Measurements from ENCODE around the gene CLCF1.

The CLCF1 gene

DNA sequence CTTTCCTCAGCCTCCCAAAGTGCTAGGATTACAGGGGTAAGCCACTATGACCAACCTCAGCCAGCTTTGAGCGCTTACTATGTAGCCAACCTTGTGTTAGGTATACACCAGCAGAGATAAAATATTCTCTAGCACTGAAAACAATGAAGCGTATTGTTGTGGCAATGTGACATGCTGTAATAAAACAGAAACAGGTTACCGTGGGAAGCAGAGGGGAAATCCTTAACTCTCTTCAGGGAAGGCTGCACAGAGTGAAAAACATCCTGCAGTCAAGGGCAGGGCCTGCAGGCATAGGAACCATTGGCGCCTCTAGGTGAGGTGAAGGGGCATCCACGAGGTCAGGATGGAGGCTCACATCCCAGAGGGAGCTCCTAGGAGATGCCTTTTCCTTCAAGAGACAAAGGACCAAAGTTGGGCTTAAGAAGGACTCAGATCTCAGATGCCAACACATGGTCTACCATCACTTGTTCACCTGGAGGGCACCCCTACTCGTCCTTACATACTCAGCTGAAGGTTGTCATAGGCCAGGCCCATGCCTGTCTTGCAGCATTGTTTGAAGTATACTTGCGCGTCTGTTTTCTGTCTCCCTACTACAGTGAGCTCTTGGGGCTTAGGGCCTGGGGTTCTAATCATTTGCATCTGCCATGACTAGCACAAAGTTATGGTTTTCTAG lies 28.0 kb downstream of the CLCF1 start:
- DNase-seq, result no peak
- H3K27ac Mint-ChIP-seq, result peak overlapping the region; percentile 44
- no peaks in the 10 kb centered on the region for H3K36me3 Mint-ChIP-seq (ENCODE audit: low read depth)
- peaks cover 12% of the 10 kb centered on the region for H3K9me3 Mint-ChIP-seq
- peaks cover 24% of the 10 kb centered on the region for H3K4me1 Mint-ChIP-seq
- no peak overlapping the region for H3K4me3 Mint-ChIP-seq
- peaks cover 6% of the 10 kb centered on the region for H3K27me3 Mint-ChIP-seq (ENCODE audit: low read depth, poor library complexity)
- TF ChIP-seq, protein P1, sequence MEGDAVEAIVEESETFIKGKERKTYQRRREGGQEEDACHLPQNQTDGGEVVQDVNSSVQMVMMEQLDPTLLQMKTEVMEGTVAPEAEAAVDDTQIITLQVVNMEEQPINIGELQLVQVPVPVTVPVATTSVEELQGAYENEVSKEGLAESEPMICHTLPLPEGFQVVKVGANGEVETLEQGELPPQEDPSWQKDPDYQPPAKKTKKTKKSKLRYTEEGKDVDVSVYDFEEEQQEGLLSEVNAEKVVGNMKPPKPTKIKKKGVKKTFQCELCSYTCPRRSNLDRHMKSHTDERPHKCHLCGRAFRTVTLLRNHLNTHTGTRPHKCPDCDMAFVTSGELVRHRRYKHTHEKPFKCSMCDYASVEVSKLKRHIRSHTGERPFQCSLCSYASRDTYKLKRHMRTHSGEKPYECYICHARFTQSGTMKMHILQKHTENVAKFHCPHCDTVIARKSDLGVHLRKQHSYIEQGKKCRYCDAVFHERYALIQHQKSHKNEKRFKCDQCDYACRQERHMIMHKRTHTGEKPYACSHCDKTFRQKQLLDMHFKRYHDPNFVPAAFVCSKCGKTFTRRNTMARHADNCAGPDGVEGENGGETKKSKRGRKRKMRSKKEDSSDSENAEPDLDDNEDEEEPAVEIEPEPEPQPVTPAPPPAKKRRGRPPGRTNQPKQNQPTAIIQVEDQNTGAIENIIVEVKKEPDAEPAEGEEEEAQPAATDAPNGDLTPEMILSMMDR (IDR thresholded peaks at IDR 0.05), result no peak

DNA sequence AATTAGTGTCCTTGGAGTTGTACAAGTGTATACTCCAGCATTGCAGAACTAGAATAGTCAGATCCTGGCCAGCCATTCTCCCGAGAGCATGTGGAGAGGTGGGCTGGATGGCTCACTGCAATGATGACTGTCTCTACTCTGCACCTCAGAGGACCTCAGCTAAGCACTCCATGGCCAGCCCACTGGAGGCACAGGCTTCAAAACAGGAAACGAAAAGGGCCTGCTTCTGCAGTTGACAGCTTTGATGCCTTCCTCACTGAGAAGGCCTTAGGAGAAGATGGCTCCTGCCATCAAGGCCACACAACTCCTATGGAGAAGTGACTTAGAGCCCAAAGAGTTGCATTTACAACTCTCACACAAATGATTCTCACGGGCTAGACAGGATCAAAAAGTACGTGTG lies 29.1 kb downstream of the CLCF1 start:
- H3K27ac Mint-ChIP-seq, result peak overlapping the region; percentile 13
- TF ChIP-seq, protein P1 (IDR thresholded peaks at IDR 0.05), result no peak
- no peaks in the 10 kb centered on the region for H3K36me3 Mint-ChIP-seq (ENCODE audit: low read depth)
- H3K4me3 Mint-ChIP-seq, result no peak overlapping the region
- peaks cover 17% of the 10 kb centered on the region for H3K4me1 Mint-ChIP-seq
- no peak for DNase-seq
- H3K9me3 Mint-ChIP-seq, result peaks cover 13% of the 10 kb centered on the region
- H3K27me3 Mint-ChIP-seq (ENCODE audit: low read depth, poor library complexity), result peaks cover 5% of the 10 kb centered on the region

DNA sequence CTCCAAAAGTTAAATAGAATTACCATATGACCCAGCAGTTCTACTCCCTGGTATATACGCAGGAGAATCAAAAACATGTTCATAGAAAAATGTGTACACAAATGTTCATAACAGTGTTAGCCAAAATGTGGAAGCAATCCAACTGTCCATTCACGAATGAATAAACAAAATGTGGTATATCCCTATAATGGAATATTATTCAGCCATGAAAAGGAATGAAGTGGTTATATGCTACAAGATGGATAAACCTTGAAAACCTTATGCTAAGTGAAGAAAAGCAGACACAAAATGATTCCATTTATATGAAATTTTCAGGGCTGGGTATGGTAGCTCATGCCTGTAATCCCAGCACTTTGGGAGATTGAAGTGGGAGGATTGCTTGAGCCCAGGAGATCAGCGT lies 36.1 kb downstream of the CLCF1 start:
- H3K36me3 Mint-ChIP-seq (ENCODE audit: low read depth), result peaks cover 12% of the 10 kb centered on the region
- H3K27ac Mint-ChIP-seq, result no peak overlapping the region

DNA sequence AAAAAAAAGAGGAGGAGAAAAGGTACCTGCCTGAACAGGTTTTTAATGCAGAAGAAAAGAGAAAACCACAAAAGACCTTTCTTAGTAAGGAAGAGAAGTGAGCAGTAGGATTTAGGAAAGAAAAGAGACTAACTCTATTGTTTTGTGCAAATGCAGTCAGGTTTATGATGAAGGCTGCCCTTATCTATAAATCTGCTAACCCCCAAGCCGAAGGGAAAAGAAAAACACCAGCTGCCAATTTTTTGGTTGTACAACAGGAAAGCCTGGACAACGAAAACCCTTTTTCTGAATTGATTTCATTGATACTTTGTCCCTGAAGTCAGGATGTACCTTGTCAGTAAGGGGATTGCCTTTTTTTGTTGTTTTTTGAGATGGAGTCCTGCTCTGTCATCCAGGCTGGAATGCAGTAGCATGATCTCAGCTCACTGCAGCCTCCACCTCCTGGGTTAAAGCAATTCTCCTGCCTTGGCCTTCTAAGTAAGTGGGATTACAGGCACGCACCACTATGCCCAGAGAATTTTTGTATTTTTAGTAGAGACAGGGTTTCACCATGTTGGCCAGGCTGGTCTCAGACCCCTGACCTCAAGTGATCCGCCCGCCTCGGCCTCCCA lies 41.2 kb downstream of the CLCF1 start:
- Mint-ChIP-seq H3K27me3 (ENCODE audit: low read depth, poor library complexity) (peaks cover 9% of the 10 kb centered on the region), H3K36me3 (ENCODE audit: low read depth) (peaks cover 17% of the 10 kb centered on the region), H3K4me1 (no peaks in the 10 kb centered on the region), H3K27ac (no peak overlapping the region), H3K9me3 (no peaks in the 10 kb centered on the region), H3K4me3 (no peak overlapping the region)
- TF ChIP-seq, protein P1 (IDR thresholded peaks at IDR 0.05), result no peak
- no peak for DNase-seq

More for the DNA sequence above, 36.1 kb downstream of the CLCF1 start:
- DNase-seq, result no peak
- peaks cover 15% of the 10 kb centered on the region for H3K9me3 Mint-ChIP-seq
- TF ChIP-seq, protein P1 (IDR thresholded peaks at IDR 0.05), result no peak
- H3K27me3 Mint-ChIP-seq (ENCODE audit: low read depth, poor library complexity), result no peaks in the 10 kb centered on the region
- H3K4me1 Mint-ChIP-seq, result no peaks in the 10 kb centered on the region
- no peak overlapping the region for H3K4me3 Mint-ChIP-seq

DNA sequence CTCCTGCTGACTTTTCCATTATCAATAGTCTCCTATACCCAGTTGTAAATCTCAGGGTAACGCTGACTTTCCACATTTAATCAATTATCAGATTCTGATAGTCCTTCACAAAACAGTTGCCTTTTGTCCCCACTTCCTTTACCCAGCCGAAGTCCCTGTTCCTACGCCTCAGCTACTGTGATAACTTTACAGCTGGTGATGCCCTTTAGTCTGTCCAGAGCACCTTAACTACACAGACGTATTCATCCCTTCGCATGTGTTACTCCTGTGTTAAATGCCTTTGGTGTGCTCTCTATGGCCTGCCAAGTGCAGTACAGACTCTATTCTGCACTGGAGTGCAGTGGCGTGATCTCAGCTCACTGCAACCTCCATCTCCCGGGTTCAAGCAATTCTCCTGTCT lies 49.9 kb downstream of the CLCF1 start:
- peaks cover 28% of the 10 kb centered on the region for H3K27me3 Mint-ChIP-seq (ENCODE audit: low read depth, poor library complexity)
- TF ChIP-seq, protein P1 (IDR thresholded peaks at IDR 0.05), result no peak
- no peaks in the 10 kb centered on the region for H3K9me3 Mint-ChIP-seq
- H3K27ac Mint-ChIP-seq, result no peak overlapping the region
- peaks cover 4% of the 10 kb centered on the region for H3K4me1 Mint-ChIP-seq
- no peak overlapping the region for H3K4me3 Mint-ChIP-seq
- peaks cover 5% of the 10 kb centered on the region for H3K36me3 Mint-ChIP-seq (ENCODE audit: low read depth)
- no peak for DNase-seq

DNA sequence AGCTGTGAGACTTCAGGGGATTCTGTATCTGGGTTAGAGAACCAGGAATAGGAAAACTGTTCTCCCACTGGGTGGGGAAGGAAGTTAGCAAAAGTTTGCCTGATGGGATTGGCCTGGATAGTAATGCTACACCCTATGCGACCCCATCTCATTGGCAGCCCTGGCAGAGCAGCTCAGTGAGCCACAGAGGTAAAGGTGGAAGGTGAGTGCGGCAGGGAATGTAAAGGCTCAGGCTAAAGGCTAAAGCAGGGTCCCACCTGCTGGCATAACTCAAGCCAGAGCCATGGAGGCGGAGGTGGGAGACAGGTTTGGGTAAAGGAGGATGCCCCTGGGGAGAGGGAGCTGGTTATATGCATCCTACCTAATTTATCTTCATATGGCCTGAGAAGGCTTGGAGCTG lies 51.3 kb downstream of the CLCF1 start:
- Mint-ChIP-seq H3K36me3 (ENCODE audit: low read depth) (peaks cover 5% of the 10 kb centered on the region), H3K4me3 (no peak overlapping the region), H3K9me3 (no peaks in the 10 kb centered on the region), H3K4me1 (peaks cover 12% of the 10 kb centered on the region), H3K27me3 (ENCODE audit: low read depth, poor library complexity) (peaks cover 32% of the 10 kb centered on the region), H3K27ac (no peak overlapping the region)
- DNase-seq, result no peak
- TF ChIP-seq, protein P1 (IDR thresholded peaks at IDR 0.05), result no peak

All from nephron progenitor cell (in vitro differentiated cells).